Kidney (tissue), 14 donors: ENCODE measurements around the gene LGR6. TPM values are rescaled to one million over a fixed set of nuclear protein-coding genes. Genes with fewer than 3 reads are reported as not detected.

ENCODE experiments used
- DNase-seq, 5 donors: peaks; one replicate each; pipeline ENCODE4 v3.0.0-alpha.2; 2013 to 2020
- FAIRE-seq: peaks from 2 replicates; lab custom pipeline; 2012; peaks lifted over from hg19 to GRCh38; lab: Jason Lieb, UNC
- H3K27ac ChIP-seq, 2 donors: one replicate each; pipeline ENCODE4 v1.7.0; 2013; ENCODE audit warnings: low read depth in 2 of 2, low read length in 2 of 2, inconsistent platforms in 1 of 2
- H3K27me3 ChIP-seq: one replicate; pipeline ENCODE4 v1.7.1; 2013; ENCODE audit warnings: low read length, inconsistent platforms; ENCODE audit not compliant: control insufficient read depth, insufficient read depth
- H3K36me3 ChIP-seq, 3 donors: one replicate each; pipeline versions ENCODE4 v1.7.0 to v1.7.1; 2013; ENCODE audit warnings: low read length in 3 of 3, control low read depth in 1 of 3, inconsistent platforms in 1 of 3; ENCODE audit not compliant: insufficient read depth in 3 of 3, control insufficient read depth in 2 of 3
- H3K4me1 ChIP-seq, 3 donors: one replicate each; pipeline versions ENCODE4 v1.7.0 to v1.7.1; 2013; ENCODE audit warnings: low read length in 3 of 3, inconsistent platforms in 1 of 3, low read depth in 1 of 3; ENCODE audit not compliant: control insufficient read depth in 2 of 3, insufficient read depth in 2 of 3
- H3K4me3 ChIP-seq, 3 donors: one replicate each; pipeline versions ENCODE4 v1.7.0 to v1.8.1; 2013; ENCODE audit warnings: low read length in 3 of 3, control low read depth in 1 of 3, inconsistent platforms in 1 of 3
- H3K9ac ChIP-seq, 3 donors: one replicate each; pipeline versions ENCODE4 v1.7.0 to v1.7.1; 2013; ENCODE audit warnings: low read length in 3 of 3, control low read depth in 1 of 3, inconsistent platforms in 1 of 3
- H3K9me3 ChIP-seq, 3 donors: one replicate each; pipeline versions ENCODE4 v1.7.0 to v1.7.1; 2013; ENCODE audit warnings: low read length in 3 of 3, control low read depth in 1 of 3, inconsistent platforms in 1 of 3; ENCODE audit not compliant: control insufficient read depth in 2 of 3, insufficient read depth in 1 of 3
- intact Hi-C: fragments of 100-400 bp; cut with DNase I; formaldehyde crosslinking; loops from one replicate; pipeline ENCODE4 v1.11.1; 2022
- polyA plus RNA-seq: library from polyadenylated mRNA; stranded (reverse); fragments of 350-450 nt; fragmentation: Illumina TruSeq; extraction: RNeasy Lipid Tissue Mini Kit (QIAGEN cat#74804); gene quantifications from one replicate; pipeline ENCODE4 v1.2.3, GENCODE V29; 2014; ENCODE audit warnings: low read depth, low replicate concordance; ENCODE audit not compliant: insufficient read depth
- total RNA-seq: library from RNA; stranded (reverse); fragmentation: NEBNext Ultra II Directional; extraction: Animal tissue kit (Norgen Biotek cat#: 25700); gene quantifications from one replicate; pipeline ENCODE4 v1.2.1, GENCODE V29; 2021
- TF ChIP-seq, protein P1 (sequence below): IDR thresholded peaks from 3 replicates; pipeline ENCODE4 v1.5.1; 2012; ENCODE audit warnings: mild to moderate bottlenecking, moderate library complexity, borderline replicate concordance; ENCODE audit not compliant: insufficient read depth; ENCODE audit errors: extremely low read depth
- donor health status: control.
- donor health status: control.
- donor health status: control.
- donor health status: control.
- donor health status: control.
- donor health status: DM: yes; HTN: yes; CAD: no.
- donor health status: Normal renal cell carcinoma (clear cell type).

Gene LGR6
- total and polyA plus RNA-seq, 2 donors from 2014 or later, result 1.8 to 4.1 TPM

DNA sequence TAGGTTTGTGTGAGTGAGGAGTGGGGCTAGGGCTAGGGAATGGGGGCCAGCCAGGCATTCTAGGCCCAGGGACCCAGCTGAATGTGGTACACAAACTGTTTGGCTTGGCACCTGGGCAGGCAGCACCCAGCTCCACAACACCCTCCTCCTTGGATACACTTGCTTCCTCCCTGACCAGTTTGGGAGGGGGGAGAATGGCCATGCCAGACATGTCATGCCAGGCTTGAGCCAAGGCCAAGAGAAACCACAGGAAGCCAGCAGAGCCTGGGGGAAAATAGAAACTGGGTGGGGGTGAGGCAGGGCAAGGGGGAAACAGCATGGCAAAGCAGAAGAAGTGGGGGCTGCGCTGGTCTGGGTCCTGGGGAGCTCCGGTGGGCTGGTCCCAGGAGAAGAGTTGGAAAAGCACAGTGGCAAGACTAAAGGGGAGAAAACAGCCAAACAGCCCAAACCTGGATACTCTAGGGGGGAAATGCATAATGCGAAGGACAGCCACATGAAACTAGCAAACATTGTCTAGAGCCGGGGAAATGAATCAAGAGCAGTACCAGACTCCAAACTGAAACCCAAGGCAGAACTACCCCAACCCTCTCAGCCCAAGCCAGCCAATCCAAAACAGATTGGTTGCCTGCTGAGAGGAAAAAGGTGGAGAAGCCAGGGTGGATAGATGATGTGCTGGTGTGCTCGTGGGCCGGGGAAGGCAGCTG is 47.9 kb downstream of the LGR6 start:
- H3K27me3 ChIP-seq, result no peaks in the 10 kb centered on the region
- H3K4me1 ChIP-seq, result no peaks in the 10 kb centered on the region
- no peak overlapping the region for H3K27ac ChIP-seq
- DNase-seq, result peak in 1 of 5 donors; percentile 72
- no peak overlapping the region for H3K4me3 ChIP-seq
- no peaks in the 10 kb centered on the region for H3K36me3 ChIP-seq
- no peak for FAIRE-seq
- H3K9ac ChIP-seq, result no peak overlapping the region
- TF ChIP-seq, protein P1, sequence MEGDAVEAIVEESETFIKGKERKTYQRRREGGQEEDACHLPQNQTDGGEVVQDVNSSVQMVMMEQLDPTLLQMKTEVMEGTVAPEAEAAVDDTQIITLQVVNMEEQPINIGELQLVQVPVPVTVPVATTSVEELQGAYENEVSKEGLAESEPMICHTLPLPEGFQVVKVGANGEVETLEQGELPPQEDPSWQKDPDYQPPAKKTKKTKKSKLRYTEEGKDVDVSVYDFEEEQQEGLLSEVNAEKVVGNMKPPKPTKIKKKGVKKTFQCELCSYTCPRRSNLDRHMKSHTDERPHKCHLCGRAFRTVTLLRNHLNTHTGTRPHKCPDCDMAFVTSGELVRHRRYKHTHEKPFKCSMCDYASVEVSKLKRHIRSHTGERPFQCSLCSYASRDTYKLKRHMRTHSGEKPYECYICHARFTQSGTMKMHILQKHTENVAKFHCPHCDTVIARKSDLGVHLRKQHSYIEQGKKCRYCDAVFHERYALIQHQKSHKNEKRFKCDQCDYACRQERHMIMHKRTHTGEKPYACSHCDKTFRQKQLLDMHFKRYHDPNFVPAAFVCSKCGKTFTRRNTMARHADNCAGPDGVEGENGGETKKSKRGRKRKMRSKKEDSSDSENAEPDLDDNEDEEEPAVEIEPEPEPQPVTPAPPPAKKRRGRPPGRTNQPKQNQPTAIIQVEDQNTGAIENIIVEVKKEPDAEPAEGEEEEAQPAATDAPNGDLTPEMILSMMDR, result no peak
- intact Hi-C loops, result no loop called here
- H3K9me3 ChIP-seq, result no peaks in the 10 kb centered on the region

DNA sequence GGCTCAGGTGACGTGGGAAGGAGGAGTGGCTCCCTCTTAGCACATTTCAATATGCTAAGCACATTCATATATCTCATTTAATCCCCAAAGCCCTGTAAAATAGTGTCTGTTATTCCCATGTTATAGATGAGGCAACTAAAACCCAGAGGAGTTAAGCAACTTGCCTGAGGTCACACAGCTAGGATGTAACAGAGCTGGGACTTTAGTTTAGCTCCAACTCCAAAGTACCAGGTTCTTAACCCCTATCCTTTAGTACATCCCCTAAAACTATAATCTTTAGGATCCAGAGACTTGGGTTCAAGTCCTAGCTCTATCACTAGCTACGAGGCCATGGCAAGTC is 48.5 kb downstream of the LGR6 start:
- FAIRE-seq, result no peak
- Histone ChIP-seq H3K27ac (no peak overlapping the region), H3K4me3 (no peak overlapping the region), H3K9ac (no peak overlapping the region), H3K4me1 (no peaks in the 10 kb centered on the region), H3K9me3 (no peaks in the 10 kb centered on the region), H3K27me3 (no peaks in the 10 kb centered on the region), H3K36me3 (no peaks in the 10 kb centered on the region)
- TF ChIP-seq, protein P1, result no peak
- no peak for DNase-seq
- intact Hi-C loops, result no loop called here

- DNase-seq (peak in 1 of 5 donors; percentile 12), FAIRE-seq (no peak)
- Histone ChIP-seq H3K4me3 (no peak overlapping the region), H3K4me1 (no peaks in the 10 kb centered on the region), H3K9me3 (no peaks in the 10 kb centered on the region), H3K9ac (no peak overlapping the region), H3K27me3 (no peaks in the 10 kb centered on the region), H3K36me3 (no peaks in the 10 kb centered on the region), H3K27ac (no peak overlapping the region)
- intact Hi-C loops, result no loop called here
- TF ChIP-seq, protein P1, result no peak
These were observed 49.4 kb downstream of the LGR6 start for GRCh38 chr1:202243006-202243405.
